ENCODE measurements around the gene DHRS12. TPM values are rescaled to one million over a fixed set of nuclear protein-coding genes. Genes with fewer than 3 reads are reported as not detected.

Gene DHRS12
- total and polyA plus RNA-seq, 3 donors from 2014 or later, result 11.4 to 16.8 (median 15.9) TPM

DNA sequence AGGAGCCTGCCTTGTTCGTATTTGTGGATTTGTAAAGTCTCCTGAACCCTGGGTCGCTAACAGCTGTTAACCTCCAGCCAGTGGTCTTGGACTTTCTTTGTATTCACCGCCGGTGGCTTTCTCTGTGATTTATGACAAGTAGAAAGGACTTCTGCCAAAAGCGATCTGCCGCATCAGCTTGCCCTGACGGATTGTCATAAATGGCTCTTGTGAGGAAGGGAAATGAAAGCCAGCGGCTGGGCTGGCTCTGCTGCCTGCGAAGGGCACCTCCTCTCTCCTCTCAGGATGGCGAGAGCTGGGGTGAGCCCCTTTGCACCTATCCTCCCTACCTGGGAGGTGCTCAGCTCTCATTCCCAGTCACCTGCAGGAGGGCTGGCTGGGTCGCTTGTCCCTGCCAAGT, 25.6 kb downstream of the DHRS12 start:
- no peak overlapping the region for H3K27ac ChIP-seq
- intact Hi-C loops (cut with DNase I; ENCODE audit: low total_unique reads), result no loop called here
- 80 to 84% methylated on average over 11 of the region's 11 CpGs for WGBS, 2 donors

DNA sequence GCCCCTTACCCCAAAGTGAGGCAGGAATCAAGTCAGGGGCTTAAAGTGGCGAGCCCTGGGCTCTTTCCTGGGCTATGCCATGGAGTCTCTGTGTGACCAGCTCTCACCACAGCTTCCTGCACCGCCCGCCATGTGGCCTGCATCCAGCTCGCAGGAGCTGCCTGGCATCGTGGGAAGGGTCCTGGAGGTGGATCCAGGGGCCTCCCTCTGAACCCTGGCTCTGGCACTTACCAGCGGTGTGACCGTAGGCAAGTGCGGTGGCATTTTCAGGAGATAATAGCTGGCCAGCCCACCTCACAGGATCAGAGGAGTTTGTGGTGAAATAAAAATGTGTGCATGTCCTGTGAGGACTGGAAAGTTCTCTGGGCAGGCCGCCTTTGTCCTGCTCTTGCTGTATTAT, 26.0 kb downstream of the DHRS12 start:
- no peaks in the 10 kb centered on the region for H3K9me3 ChIP-seq
- H3K4me3 ChIP-seq, result no peak overlapping the region
- DNase-seq, result no peak
- H3K36me3 ChIP-seq (ENCODE audit: low read depth, missing control alignments), result no peaks in the 10 kb centered on the region
- 86 to 87% methylated on average over 9 of the region's 9 CpGs for WGBS, 2 donors
- H3K27ac ChIP-seq, result no peak overlapping the region
- intact Hi-C loops (cut with DNase I; ENCODE audit: low total_unique reads), result no loop called here
- H3K27me3 ChIP-seq, result no peaks in the 10 kb centered on the region
- TF ChIP-seq, protein P1, sequence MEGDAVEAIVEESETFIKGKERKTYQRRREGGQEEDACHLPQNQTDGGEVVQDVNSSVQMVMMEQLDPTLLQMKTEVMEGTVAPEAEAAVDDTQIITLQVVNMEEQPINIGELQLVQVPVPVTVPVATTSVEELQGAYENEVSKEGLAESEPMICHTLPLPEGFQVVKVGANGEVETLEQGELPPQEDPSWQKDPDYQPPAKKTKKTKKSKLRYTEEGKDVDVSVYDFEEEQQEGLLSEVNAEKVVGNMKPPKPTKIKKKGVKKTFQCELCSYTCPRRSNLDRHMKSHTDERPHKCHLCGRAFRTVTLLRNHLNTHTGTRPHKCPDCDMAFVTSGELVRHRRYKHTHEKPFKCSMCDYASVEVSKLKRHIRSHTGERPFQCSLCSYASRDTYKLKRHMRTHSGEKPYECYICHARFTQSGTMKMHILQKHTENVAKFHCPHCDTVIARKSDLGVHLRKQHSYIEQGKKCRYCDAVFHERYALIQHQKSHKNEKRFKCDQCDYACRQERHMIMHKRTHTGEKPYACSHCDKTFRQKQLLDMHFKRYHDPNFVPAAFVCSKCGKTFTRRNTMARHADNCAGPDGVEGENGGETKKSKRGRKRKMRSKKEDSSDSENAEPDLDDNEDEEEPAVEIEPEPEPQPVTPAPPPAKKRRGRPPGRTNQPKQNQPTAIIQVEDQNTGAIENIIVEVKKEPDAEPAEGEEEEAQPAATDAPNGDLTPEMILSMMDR (IDR thresholded peaks at IDR 0.05), result no peak
- no peak for TF ChIP-seq POLR2A (IDR thresholded peaks at IDR 0.05)
- H3K4me1 ChIP-seq, result no peaks in the 10 kb centered on the region

More for the DNA sequence above, 25.6 kb downstream of the DHRS12 start:
- Histone ChIP-seq H3K36me3 (ENCODE audit: low read depth, missing control alignments) (no peaks in the 10 kb centered on the region), H3K27me3 (no peaks in the 10 kb centered on the region), H3K9me3 (no peaks in the 10 kb centered on the region), H3K4me1 (no peaks in the 10 kb centered on the region), H3K4me3 (no peak overlapping the region)
- DNase-seq, result no peak
- TF ChIP-seq, protein P1 (IDR thresholded peaks at IDR 0.05), result no peak
- TF ChIP-seq POLR2A (IDR thresholded peaks at IDR 0.05), result no peak

DNA sequence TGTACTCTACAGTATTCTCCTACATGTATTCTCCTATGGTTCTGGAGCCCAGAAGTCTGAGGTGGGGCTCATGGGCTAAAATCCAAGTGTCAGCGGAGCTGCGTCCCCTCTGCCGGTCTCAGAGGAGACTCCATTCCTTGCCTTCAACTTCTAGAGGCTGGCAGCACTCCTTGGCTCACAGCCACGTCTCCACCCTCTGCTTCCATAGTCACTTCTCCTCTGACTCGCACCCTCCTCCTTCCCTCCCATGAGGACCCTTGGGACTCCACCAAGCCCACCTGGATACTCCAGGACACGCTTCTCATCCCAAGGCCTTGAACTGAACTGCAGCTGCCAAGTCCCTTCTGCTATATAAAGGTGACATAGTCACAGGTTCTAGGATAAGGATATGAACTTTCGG, 27.8 kb downstream of the DHRS12 start:
- intact Hi-C loops (cut with DNase I; ENCODE audit: low total_unique reads), result no loop called here
- WGBS, 2 donors, result 90 to 95% methylated on average over 7 of the region's 7 CpGs

GRCh38 chr13:51773515-51773914, 30.4 kb downstream of the DHRS12 start:
- TF ChIP-seq, protein P1 (IDR thresholded peaks at IDR 0.05), result no peak
- TF ChIP-seq POLR2A (IDR thresholded peaks at IDR 0.05), result no peak
- Histone ChIP-seq H3K9me3 (no peaks in the 10 kb centered on the region), H3K27ac (no peak overlapping the region), H3K27me3 (no peaks in the 10 kb centered on the region), H3K4me3 (no peak overlapping the region), H3K4me1 (peaks cover 25% of the 10 kb centered on the region), H3K36me3 (ENCODE audit: low read depth, missing control alignments) (no peaks in the 10 kb centered on the region)
- intact Hi-C loops (cut with DNase I; ENCODE audit: low total_unique reads), result no loop called here
- no peak for DNase-seq
- 81 to 93% methylated on average over 10 to 11 of the region's 11 CpGs for WGBS, 2 donors

More for the DNA sequence above, 27.8 kb downstream of the DHRS12 start:
- TF ChIP-seq, protein P1 (IDR thresholded peaks at IDR 0.05), result no peak
- no peak for TF ChIP-seq POLR2A (IDR thresholded peaks at IDR 0.05)
- Histone ChIP-seq H3K9me3 (no peaks in the 10 kb centered on the region), H3K27me3 (no peaks in the 10 kb centered on the region), H3K36me3 (ENCODE audit: low read depth, missing control alignments) (no peaks in the 10 kb centered on the region), H3K27ac (no peak overlapping the region), H3K4me1 (no peaks in the 10 kb centered on the region), H3K4me3 (no peak overlapping the region)
- DNase-seq, result no peak

GRCh38 chr13:51772781-51773180, 31.2 kb downstream of the DHRS12 start:
- Histone ChIP-seq H3K4me3 (no peak overlapping the region), H3K4me1 (peaks cover 28% of the 10 kb centered on the region), H3K36me3 (ENCODE audit: low read depth, missing control alignments) (no peaks in the 10 kb centered on the region), H3K27ac (no peak overlapping the region), H3K9me3 (no peaks in the 10 kb centered on the region), H3K27me3 (no peaks in the 10 kb centered on the region)
- WGBS, 2 donors, result 91 to 93% methylated on average over 6 of the region's 6 CpGs
- intact Hi-C loops (cut with DNase I; ENCODE audit: low total_unique reads), result no loop called here
- no peak for DNase-seq
- TF ChIP-seq, protein P1 (IDR thresholded peaks at IDR 0.05), result no peak
- no peak for TF ChIP-seq POLR2A (IDR thresholded peaks at IDR 0.05)

Measured in testis (tissue), 3 donors.